Putamen (tissue), 1 donor: ENCODE measurements around the gene TMEM63A.
"Not testable (repeated sequence)": the region's sequence is repeated elsewhere in the genome, so short reads cannot be mapped to it uniquely, and the experiment has no call there.

ENCODE experiments used
- DNase-seq: peaks from one replicate; pipeline ENCODE4 v3.0.0-alpha.2; 2016; ENCODE audit warnings: low spot score

Gene TMEM63A

DNA sequence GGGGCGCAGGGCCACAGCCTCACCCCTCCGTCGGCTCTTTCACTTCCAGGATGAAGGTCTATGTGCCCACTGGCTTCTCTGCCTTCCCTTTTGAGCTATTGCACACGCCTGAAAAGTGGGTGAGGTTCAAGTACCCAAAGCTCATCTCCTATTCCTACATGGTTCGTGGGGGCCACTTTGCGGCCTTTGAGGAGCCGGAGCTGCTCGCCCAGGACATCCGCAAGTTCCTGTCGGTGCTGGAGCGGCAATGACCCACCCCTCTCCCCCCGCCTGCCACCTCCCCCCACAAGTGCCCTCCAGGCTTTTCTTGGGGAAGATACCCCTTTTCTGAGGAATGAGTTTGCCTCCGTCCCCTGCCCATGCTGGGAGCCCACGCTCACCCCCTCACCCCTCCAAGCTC lies 37.1 kb downstream of the TMEM63A start:
- DNase-seq: no peak

DNA sequence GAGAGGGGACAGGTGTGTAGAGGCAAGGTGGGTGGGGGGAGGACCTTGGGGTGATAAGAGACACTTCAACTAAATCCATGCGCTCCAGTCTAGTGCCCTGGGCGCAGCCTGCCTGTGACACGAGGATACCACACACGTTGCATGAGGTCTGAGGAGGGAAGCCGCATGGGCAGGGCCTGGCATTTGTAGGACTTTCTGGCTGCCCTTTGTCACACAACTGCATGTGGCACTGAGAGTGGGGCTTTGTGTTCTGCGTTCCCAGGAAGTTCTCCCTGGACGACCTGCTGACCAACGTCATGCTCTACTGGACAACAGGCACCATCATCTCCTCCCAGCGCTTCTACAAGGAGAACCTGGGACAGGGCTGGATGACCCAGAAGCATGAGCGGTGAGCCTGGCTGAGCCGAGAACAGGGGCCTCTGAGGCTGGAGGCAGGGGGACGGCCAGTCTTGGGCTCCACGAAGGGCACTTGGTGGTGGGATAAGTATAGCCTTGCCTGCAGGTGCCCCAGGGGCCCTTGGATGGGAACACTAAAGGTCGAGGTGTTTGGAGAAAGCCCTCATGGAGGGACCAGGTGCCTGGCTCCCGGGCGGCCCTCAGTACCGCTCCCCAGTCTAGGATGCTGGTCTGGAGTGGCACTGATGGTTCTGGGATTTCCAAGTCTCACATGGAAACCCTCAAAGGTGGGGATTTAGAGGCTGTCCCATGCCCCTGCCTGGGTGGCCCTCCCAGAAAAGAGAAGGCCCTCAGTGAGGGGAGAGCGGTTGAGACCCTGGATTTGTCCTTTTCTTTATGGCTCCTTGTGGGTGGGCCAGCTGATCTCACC lies 37.7 kb downstream of the TMEM63A start:
- DNase-seq: no peak

DNA sequence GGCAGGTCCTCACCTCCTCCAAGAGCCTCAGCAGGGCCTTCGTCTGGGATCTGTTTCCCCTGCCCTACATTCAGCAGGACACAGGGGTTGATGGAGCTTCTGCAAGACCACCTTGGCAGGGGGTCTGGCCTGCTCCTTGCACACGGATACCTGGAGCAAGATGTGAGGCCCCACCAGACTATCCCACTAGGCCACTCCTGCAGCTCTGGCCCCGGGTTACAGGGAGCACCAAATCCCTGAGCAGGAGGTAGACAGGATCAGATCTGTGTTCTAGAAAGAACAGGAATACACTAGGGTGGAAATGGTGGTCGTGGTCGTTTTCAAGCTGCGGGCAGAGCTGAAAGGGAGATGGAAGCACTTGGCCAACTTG lies 38.8 kb downstream of the TMEM63A start:
- DNase-seq: no peak

DNA sequence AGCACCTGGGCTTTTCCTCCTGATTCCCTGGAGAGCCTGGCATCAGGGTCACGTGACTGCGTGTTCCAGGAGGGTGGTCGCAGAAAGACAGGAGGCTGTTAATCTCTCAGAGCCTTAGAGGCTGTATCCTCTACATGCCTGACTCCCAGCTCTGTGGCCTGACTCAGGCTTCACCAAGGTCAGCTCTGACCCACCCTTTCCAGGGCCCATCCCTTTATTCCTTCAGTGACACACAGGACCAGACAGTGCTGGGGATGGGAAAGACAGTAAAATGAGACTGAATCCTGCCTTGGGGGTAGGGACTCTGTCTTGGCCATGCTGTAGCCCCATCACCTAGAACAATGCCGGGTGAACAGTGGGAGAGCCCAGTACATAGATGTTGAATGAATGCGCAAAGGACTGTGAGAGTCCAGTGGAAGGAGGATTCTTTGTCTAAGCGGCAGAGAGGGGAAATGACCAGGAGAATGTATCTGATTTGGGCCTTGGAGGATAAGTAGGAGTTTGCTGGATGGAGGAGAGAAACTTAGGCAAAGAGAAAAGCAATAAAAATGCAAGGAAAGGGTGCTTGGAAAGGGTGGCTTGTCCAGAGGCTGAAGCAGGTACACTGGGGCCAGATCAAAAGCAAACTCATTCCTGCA lies 39.3 kb downstream of the TMEM63A start:
- DNase-seq: no peak

DNA sequence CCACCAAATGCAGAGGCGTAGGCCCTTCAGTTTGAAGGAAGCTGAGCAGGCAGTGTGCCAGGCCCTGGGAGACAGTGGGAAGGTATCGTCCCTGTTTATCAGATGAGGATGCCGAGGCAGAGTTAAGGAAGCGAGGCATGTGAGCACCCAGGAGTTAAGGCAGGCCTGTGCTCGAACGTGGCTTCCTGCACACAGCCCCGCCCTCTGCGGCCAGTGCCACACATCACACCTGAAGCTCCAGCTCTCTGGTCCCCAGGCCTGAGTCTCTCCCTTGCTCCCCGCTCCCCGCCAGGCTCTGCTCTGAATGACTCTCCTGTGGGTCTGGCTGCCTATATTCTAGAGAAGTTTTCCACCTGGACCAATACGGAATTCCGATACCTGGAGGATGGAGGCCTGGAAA lies 40.1 kb downstream of the TMEM63A start:
- no peak for DNase-seq

DNA sequence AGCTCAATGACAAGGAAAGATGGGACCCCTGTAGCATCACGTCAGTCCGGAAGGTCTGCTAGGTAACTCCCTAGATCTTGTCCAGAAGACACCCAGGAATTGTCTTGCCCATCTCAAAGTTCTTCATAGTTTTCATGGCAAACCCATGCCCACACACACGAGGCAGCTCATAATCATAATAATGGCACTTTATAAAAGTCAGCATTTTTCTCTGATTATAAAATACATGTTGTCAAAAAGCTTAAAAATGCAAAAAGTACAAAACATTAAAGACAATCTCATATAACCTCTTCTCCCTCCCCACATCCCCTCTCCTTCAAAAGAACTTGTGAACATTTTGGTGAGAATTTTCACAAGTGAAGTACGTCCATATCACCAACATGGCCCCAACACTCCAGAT lies 41.5 kb downstream of the TMEM63A start:
- no peak for DNase-seq

DNA sequence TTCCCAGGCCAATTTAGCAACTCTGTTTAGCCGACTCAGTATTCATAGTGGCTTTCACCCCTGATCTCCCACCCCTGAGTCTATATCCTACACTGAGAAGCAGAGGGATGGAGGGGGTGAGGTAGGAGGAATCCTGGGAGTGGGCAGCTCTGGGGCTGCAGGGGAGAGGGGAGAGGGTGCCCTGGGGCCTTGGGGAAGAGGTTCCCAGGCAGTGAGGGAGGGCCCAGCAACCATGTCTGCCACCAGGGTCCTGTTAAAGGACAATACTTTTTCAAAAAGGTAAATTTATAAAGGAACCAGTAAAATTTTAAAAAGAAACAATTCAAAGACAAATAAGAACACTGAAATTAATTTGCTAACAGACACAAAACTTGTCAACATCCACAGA lies 42.0 kb downstream of the TMEM63A start:
- DNase-seq: no peak

DNA sequence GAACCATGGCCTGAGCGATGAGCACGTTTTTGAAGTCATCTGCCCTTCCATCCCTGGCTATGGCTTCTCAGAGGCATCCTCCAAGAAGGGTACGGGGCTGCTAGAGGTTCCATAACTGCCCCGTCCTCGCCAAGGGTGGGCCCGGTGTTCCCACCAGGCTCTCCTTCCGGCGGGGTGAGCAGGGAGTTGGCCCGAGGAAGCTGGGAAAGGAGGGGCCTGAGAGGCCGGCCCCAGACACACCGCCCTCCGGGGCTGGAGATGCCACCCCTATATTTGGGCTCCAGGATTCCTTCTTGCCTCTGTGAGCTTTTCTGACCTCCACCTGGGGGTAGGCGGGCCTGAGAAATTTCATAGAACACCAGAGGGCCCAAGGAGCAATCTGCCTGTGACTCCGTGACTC lies 43.4 kb downstream of the TMEM63A start:
- DNase-seq: no peak

DNA sequence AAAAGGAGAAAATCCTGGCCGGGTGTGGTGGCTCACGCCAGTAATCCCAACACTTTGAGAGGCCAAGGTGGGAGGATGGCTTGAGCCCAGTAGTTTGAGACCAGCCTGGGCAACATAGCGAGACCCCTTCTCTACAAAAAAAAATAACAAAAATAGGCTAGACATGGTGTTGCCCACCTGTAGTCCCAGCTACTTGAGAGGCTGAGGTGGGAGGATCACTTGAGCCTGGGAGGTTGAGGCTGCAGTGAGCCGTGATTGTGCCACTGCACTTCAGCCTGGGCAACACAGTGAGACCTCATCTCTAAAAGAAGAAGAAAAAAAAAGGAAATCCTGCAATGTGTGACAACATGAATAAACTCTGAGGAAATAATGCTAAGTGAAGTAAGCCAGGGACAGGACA lies 45.9 kb downstream of the TMEM63A start:
- not testable (repeated sequence) for DNase-seq

DNA sequence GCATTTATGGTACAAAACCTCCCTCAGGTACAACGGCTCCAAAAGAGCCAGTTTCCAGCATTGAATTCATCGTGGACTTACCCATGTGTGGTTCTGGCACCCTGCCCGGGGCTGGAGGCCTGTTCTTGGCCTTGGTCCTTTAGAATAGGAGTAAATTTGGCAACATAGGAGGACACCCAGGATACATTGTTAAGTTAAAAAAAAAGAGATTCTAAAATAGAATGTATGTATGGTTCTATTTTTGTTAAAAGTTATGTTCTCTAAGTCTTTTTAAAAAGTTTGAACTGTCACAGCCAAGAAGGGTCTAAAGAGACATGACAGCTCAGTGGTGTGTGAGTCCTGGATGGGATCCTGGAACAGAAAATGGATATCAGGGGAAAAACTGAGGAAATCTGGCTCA lies 46.3 kb downstream of the TMEM63A start:
- no peak for DNase-seq

DNA sequence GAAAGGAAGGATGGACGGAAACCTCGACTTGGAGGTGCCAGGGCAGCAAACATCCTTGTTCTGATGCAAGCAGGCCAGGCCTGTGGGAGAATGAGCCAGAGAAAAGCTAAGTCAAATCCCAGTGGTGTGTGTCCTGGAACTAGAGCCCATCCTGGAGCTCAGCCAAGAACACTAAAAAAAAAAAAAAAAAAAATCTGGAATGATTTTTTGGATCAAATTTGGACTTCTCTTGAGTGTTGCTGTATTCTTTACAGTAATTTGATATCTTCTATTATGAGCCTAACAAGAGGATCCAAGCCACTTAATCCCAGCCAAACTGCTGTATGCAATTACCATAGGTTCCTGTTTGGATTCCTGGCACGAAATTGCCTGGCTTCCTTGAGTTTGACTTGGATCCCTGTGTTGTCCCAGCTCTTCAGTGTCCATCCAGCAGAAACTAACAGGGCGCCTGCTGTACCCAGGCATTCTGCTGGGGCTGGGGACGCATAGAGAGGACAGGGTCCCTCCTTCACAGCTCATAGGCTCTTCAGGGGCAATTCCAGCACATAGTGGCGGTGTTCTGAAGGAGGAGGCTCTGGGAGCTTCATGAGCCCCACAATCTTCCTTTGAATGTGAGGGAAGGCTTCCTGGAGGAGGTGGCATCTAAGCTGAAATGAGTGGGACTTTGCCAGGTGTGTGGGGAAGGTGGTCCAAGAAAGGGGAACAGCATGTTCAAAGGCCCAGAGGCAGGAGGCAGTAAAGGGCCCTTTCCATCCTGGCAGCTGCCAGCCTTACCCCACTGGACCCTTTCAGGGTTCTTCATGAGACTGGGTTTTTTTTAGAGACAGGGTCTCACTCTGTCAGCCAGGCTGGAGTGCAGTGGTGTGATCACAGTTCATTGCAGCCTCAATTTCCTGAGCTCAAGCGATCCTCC lies 47.5 kb downstream of the TMEM63A start:
- DNase-seq: no peak

DNA sequence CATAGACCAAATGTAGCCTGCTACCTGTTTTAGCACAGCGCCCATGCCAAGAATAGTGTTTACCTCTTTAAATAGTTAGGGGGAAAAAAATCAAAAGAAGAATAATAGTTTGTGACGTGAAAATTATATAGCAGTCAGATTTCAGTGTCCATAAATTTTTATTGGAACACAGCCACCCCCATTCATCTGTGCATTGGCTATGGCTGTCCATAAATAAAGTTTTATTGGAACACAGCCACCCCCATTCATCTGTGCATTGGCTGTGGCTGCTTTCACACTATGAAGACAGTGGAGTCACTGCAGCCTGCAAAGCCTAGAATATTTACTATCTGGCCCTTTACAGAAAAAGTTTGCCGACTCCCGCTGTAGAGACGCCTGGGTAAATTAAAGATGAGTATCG lies 51.3 kb downstream of the TMEM63A start:
- DNase-seq: no peak

DNA sequence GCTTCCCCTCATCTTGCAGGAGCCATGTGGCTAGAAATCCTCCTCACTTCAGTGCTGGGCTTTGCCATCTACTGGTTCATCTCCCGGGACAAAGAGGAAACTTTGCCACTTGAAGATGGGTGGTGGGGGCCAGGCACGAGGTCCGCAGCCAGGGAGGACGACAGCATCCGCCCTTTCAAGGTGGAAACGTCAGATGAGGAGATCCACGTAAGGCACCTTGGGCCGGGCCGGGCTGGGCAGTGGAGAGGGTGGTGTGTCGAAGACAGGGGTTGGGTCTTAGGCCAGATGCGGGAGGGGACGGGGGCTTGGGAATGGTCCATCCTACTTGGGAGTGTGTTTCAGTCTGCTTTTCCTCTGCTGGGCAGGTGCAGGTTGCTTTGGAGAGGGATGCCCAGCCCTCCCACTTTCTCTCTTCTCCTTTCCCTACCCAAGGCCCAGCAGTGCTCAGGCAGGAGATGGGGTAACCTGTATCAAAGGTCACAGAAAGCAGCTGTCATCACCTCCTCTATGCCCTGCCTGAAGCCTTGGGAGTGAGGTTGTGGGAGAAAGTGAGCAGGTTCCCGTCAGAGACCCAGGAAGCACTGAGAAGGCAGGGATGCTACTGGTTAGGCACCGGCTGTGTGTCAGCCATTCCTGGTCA lies 53.4 kb downstream of the TMEM63A start:
- no peak for DNase-seq

DNA sequence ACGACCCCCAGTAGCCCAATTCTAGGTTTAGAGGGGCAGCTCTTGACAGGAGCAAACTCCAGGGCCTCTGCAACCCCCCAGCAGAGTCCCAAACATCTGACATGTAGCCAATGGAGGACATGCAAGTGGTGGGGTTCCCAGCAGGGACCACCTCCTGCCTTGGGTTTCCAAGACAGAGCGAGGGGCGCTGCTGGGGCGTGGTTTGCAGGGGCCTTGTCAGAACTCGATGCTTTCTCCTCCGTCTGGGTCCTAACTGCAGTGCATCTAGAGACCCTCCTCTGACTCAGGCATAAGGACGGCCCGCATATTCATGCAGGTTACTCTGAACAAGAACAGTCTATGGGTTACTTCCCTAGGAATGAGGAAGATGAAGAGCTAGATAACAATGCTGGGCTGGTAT lies 55.1 kb downstream of the TMEM63A start:
- DNase-seq: no peak

DNA sequence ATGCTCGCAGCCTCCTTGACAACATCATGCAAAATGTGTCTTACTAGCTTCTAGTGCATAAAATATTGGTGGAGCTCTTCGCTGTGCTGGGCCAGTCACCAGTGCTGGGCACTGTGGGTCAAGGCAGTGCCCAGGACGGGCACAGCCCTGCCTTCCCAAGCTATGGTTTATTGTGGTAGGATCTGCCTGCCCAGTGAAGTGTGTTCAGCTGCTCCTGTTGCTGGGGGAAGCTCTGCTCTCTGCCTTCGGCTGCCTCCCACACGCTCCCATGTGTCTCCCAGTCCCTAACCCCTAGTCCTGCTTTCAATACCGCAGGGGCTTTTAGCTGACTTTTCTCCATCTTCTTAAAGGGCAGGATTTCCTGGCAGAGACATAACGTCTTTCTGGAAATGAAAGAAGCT lies 56.6 kb downstream of the TMEM63A start:
- no peak for DNase-seq

DNA sequence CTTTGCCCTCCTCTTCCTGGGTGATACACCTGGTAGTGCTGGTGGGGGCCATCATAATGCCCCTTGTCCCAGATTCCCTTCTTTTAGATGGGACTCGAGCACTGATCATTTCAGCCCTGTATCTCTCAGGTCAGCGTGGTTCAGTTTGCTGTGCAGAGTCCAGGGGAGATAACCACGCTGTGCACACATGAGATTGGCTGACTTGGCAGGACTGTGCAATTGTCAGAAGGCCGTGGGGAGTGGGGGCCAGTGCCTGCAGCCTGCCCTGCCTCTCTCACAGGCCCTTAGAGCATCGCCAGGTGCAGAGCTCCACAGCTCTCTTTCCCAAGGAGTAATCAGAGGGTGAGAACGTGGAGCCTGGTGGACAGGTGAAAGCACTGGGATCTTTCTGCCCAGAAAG lies 57.1 kb downstream of the TMEM63A start:
- no peak for DNase-seq

DNA sequence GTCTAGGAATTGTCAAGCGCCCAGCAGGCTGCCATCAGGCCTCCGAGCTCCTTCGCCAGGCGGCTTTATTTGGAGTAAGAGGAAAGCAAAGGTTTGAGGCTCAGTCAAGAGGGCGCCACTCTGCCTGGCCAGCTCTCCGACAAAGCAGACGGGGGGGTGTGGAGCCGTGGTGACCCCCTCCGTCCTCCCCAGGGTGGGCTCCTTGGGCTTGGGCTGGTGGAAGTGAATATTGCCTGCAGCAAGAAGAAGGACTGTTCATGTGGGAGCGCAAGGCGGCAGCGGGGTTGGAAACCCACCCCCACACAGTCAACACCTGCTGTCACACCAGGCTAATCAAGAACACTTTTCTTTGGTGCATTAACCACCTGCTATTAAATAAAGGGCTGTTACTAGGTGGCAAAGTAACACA lies 57.6 kb downstream of the TMEM63A start:
- no peak for DNase-seq

DNA sequence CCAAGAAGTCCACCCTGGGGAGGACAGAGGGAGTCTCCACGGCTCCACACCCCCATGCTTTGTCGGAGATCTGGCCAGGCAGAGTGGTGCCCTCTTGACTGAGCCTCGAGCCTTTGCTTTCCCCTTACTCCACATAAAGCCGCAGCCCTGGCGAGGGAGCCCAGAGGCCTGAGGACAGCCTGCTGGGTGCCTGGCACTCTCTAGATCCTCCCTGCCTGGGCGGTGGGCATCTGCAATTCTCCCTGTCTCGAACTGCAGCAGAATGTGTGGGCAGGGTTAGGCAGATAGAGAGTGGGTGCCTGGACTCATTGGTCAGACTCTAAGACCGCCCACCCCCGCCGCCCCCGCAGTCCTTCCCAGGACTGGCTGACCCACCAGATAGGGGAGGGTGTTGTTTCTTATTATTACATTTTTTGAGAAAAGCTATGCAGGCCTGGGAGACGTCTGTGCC lies 58.3 kb downstream of the TMEM63A start:
- DNase-seq: no peak

DNA sequence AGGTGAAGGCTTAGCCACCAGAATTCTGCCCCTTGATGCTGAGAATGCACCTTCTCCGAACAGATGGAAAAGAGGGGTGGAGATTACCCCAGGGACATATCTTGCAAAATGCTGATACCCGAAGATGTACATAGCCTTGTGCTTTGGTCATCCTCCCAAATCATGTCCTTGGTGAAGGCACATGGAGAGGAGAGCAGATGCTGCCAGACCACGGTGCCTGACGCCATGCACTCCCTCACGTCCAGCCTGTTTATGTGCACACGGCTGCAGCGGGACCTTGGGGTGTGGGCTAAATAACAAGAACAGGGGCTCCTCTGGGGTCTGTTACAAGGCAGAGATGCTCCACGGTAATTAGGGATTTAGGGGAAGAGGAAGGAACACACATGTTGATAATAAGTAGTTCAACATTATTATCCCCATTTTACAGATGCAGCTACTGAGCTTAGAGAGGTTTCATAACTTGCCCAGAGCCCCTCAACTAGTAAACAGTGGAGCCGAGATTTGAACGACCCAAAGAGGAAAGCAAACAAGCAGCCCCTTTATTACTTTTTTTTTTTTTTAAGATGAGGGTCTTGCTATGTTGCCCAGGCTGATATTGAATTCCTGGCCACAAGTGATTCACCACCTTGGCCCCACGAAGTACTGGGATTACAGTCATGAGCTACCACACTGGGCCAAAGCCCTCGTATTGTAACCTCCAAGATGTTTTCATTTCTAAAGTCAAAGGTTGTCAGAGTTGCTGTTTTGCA lies 59.4 kb downstream of the TMEM63A start:
- DNase-seq: no peak

DNA sequence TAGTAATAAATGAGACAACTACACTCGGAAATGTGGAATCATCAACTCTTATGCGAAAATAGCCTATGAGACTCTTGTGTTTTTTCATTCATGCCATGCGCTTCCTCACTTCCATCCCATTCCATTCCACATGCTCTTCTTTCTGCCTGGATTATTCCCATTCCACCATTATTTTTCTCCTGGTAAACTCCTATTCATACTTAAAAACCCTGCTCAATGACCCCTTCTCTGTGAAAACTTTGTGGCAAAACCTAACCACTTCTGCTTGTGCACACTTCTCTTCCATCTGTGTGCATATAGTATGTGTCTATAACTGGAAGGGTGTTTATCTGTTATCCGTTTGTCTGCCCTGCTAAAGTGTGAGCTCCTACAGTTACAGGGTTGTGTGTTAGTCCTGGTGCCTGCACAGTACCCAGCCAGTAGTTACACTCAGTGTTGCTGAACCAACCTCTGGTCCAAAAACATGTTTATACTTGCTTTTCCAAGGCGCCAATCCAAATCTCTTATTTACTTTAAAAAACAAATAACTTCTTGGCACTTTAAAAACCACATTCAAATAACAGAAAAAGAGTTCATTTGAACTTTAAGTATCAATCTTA lies 61.6 kb downstream of the TMEM63A start:
- DNase-seq: no peak
